HG03558 (cell line): ENCODE results near the gene TMEM272.

ENCODE experiments used
- ATAC-seq: cut with Tn5 transposase; IDR thresholded peaks from one replicate; pipeline ENCODE4 v1.9.1; 2021; ENCODE audit warnings: moderate number of reproducible peaks; ENCODE audit not compliant: unreplicated experiment; ENCODE audit errors: extremely low read depth

The TMEM272 gene

GRCh38 chr13:51785712-51786424 lies 59.1 kb downstream of the TMEM272 start:
- no peak for ATAC-seq

GRCh38 chr13:51784097-51784496 lies 60.9 kb downstream of the TMEM272 start:
- ATAC-seq: no peak

GRCh38 chr13:51783428-51784094 lies 61.4 kb downstream of the TMEM272 start:
- no peak for ATAC-seq

GRCh38 chr13:51782026-51782710 lies 62.8 kb downstream of the TMEM272 start:
- no peak for ATAC-seq

- no peak for ATAC-seq
Measured at GRCh38 chr13:51781246-51782022, 63.5 kb downstream of the TMEM272 start.

GRCh38 chr13:51780099-51780498 lies 64.9 kb downstream of the TMEM272 start:
- ATAC-seq: no peak

- ATAC-seq: no peak
Measured at GRCh38 chr13:51778392-51778791, 66.6 kb downstream of the TMEM272 start.

GRCh38 chr13:51777921-51778320 lies 67.1 kb downstream of the TMEM272 start:
- no peak for ATAC-seq

GRCh38 chr13:51776179-51776578 lies 68.8 kb downstream of the TMEM272 start:
- ATAC-seq: no peak

- no peak for ATAC-seq
Measured at GRCh38 chr13:51773515-51773914, 71.5 kb downstream of the TMEM272 start.

GRCh38 chr13:51772781-51773180 lies 72.2 kb downstream of the TMEM272 start:
- no peak for ATAC-seq

GRCh38 chr13:51772105-51772455 lies 72.9 kb downstream of the TMEM272 start:
- no peak for ATAC-seq

GRCh38 chr13:51771418-51772104 lies 73.4 kb downstream of the TMEM272 start:
- ATAC-seq: no peak

GRCh38 chr13:51770681-51771417 lies 74.1 kb downstream of the TMEM272 start:
- ATAC-seq: no peak

- ATAC-seq: no peak
Measured at GRCh38 chr13:51770160-51770559, 74.8 kb downstream of the TMEM272 start.

- ATAC-seq: no peak
Measured at GRCh38 chr13:51769455-51770127, 75.4 kb downstream of the TMEM272 start.

GRCh38 chr13:51768976-51769375 lies 76.0 kb downstream of the TMEM272 start:
- ATAC-seq: no peak

GRCh38 chr13:51768378-51768921 lies 76.5 kb downstream of the TMEM272 start:
- ATAC-seq: no peak

GRCh38 chr13:51767100-51767499 lies 77.9 kb downstream of the TMEM272 start:
- ATAC-seq: no peak
